GM23248 (cell line): ENCODE results near the gene LYSET.
"Not testable (repeated sequence)": the region's sequence is repeated elsewhere in the genome, so short reads cannot be mapped to it uniquely, and the experiment has no call there.

ENCODE experiments used
- EZH2 ChIP-seq: fragments of 200-600 bp; sonication (generic); IDR thresholded peaks from 2 replicates; pipeline ENCODE4 v1.6.1; 2018; ENCODE audit warnings: antibody characterized with exemption, mild to moderate bottlenecking; ENCODE audit not compliant: insufficient read depth, poor library complexity, severe bottlenecking
- EZH2phosphoT487 ChIP-seq: fragments of 200-600 bp; sonication (generic); IDR thresholded peaks from 2 replicates; pipeline ENCODE4 v1.6.1; 2018; ENCODE audit warnings: antibody characterized with exemption, moderate library complexity, mild to moderate bottlenecking, low read depth; ENCODE audit not compliant: insufficient read depth

GRCh38 chr14:93159625-93160352, 25.3 kb upstream of the LYSET start:
- TF ChIP-seq EZH2, EZH2phosphoT487: not testable (repeated sequence)
